ENCODE data around the gene TPRA1. TPM values are rescaled to one million over a fixed set of nuclear protein-coding genes. Genes with fewer than 3 reads are reported as not detected.

The TPRA1 gene
- total RNA-seq, 1 donor from 2014 or later: 24.6 TPM

DNA sequence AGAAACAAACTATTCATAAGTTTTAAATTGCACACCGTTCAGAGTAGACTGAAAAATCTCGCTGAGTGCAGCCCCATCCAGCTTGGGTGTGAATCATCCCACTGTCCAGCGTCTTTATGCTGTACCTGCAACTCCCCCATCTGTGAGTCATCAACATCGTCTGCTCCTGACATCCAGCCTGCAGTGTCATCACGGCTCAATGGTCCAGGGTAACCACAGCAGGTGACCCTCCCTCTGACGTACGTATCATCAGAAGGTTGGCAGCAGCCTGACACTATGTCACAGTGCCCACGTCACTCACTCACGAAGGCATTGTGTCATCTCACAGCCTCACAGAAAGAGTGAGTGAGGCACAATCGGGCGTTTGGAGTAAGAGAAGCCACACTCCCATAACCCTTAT is 65.2 kb downstream of the TPRA1 start:
- Histone ChIP-seq H2AFZ (ENCODE audit: low read depth, low read length) (peak overlapping the region; percentile 14), H3K9me3 (ENCODE audit: insufficient read depth, low read depth, low read length) (peaks cover 3% of the 10 kb centered on the region), H3K79me2 (ENCODE audit: insufficient read depth, low read length) (no peaks in the 10 kb centered on the region), H3K27me3 (ENCODE audit: insufficient read depth, low read length) (peaks cover 11% of the 10 kb centered on the region), H4K20me1 (ENCODE audit: insufficient read depth, low read length) (no peaks in the 10 kb centered on the region), H3K4me1 (ENCODE audit: insufficient read depth, low read length) (peaks cover 5% of the 10 kb centered on the region), H3K4me2 (ENCODE audit: low read length) (no peak overlapping the region), H3K36me3 (ENCODE audit: insufficient read depth, low read length) (no peaks in the 10 kb centered on the region), H3K27ac (ENCODE audit: low read depth, low read length) (no peak overlapping the region), H3K9ac (ENCODE audit: low read length) (no peak overlapping the region), H3K4me3 (ENCODE audit: insufficient read depth, low read depth, low read length) (no peak overlapping the region)
- H3K27ac Mint-ChIP-seq (ENCODE audit: unreplicated experiment): peak overlapping the region; percentile 55
- peaks cover 6% of the 10 kb centered on the region for H3K4me1 Mint-ChIP-seq (ENCODE audit: low read depth, unreplicated experiment)
- TF ChIP-seq, protein P1, sequence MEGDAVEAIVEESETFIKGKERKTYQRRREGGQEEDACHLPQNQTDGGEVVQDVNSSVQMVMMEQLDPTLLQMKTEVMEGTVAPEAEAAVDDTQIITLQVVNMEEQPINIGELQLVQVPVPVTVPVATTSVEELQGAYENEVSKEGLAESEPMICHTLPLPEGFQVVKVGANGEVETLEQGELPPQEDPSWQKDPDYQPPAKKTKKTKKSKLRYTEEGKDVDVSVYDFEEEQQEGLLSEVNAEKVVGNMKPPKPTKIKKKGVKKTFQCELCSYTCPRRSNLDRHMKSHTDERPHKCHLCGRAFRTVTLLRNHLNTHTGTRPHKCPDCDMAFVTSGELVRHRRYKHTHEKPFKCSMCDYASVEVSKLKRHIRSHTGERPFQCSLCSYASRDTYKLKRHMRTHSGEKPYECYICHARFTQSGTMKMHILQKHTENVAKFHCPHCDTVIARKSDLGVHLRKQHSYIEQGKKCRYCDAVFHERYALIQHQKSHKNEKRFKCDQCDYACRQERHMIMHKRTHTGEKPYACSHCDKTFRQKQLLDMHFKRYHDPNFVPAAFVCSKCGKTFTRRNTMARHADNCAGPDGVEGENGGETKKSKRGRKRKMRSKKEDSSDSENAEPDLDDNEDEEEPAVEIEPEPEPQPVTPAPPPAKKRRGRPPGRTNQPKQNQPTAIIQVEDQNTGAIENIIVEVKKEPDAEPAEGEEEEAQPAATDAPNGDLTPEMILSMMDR (IDR thresholded peaks at IDR 0.05; ENCODE audit: insufficient read depth, low read depth, low read length): no peak
- no peak for TF ChIP-seq EZH2 (IDR thresholded peaks at IDR 0.05; ENCODE audit: insufficient read depth, low read length)
- H3K9me3 Mint-ChIP-seq (ENCODE audit: unreplicated experiment): peaks cover 8% of the 10 kb centered on the region
- H3K36me3 Mint-ChIP-seq (ENCODE audit: low read depth, unreplicated experiment): no peaks in the 10 kb centered on the region
- H3K4me3 Mint-ChIP-seq (ENCODE audit: unreplicated experiment): no peak overlapping the region
- peaks cover 20% of the 10 kb centered on the region for H3K27me3 Mint-ChIP-seq (ENCODE audit: low read depth, unreplicated experiment)
- DNase-seq (ENCODE audit: low read depth) (peak; percentile 80), FAIRE-seq (no peak)

DNA sequence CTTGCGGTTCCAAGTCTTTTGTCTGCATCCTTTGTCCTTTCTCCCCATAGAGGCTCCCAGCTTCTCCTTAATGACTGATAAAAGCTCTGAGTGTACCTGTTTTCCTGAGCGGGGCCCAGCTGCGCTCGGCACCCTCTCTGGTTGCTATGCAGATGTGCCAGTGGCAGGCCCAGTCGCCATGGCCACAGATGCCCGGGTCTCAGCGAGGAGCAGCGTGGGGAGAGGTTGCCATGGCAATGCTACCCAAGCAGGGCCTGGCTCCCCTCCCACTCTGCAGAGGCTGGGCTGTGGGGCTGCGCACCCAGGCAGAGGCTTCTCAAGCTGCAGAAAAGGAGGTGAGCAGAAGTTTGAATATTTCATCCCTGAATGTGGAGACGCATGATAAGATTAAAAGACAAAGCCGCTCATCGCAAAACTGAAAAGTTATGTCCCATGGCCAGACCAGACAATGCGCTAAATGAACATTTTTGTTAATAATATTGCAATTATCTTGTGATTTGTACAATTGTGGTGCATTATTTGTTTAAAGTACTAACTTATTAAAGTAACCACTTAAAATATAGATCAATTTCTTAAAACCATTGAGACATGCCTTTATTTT is 66.1 kb downstream of the TPRA1 start:
- no peak overlapping the region for H3K27ac ChIP-seq (ENCODE audit: low read depth, low read length)
- no peaks in the 10 kb centered on the region for H4K20me1 ChIP-seq (ENCODE audit: insufficient read depth, low read length)
- peak overlapping the region; percentile 7 for H3K27ac Mint-ChIP-seq (ENCODE audit: unreplicated experiment)
- peaks cover 3% of the 10 kb centered on the region for H3K9me3 ChIP-seq (ENCODE audit: insufficient read depth, low read depth, low read length)
- peaks cover 6% of the 10 kb centered on the region for H3K4me1 Mint-ChIP-seq (ENCODE audit: low read depth, unreplicated experiment)
- no peak overlapping the region for H3K4me2 ChIP-seq (ENCODE audit: low read length)
- peaks cover 22% of the 10 kb centered on the region for H3K27me3 Mint-ChIP-seq (ENCODE audit: low read depth, unreplicated experiment)
- H3K9me3 Mint-ChIP-seq (ENCODE audit: unreplicated experiment): peaks cover 6% of the 10 kb centered on the region
- no peak overlapping the region for H3K4me3 Mint-ChIP-seq (ENCODE audit: unreplicated experiment)
- H3K36me3 Mint-ChIP-seq (ENCODE audit: low read depth, unreplicated experiment): no peaks in the 10 kb centered on the region
- H3K27me3 ChIP-seq (ENCODE audit: insufficient read depth, low read length): peaks cover 13% of the 10 kb centered on the region
- no peak overlapping the region for H3K9ac ChIP-seq (ENCODE audit: low read length)
- H3K36me3 ChIP-seq (ENCODE audit: insufficient read depth, low read length): no peaks in the 10 kb centered on the region
- FAIRE-seq: no peak
- no peak for TF ChIP-seq EZH2 (IDR thresholded peaks at IDR 0.05; ENCODE audit: insufficient read depth, low read length)
- TF ChIP-seq, protein P1 (IDR thresholded peaks at IDR 0.05; ENCODE audit: insufficient read depth, low read depth, low read length): no peak
- H3K4me1 ChIP-seq (ENCODE audit: insufficient read depth, low read length): peaks cover 5% of the 10 kb centered on the region
- no peaks in the 10 kb centered on the region for H3K79me2 ChIP-seq (ENCODE audit: insufficient read depth, low read length)
- no peak overlapping the region for H3K4me3 ChIP-seq (ENCODE audit: insufficient read depth, low read depth, low read length)
- H2AFZ ChIP-seq (ENCODE audit: low read depth, low read length): no peak overlapping the region
- DNase-seq (ENCODE audit: low read depth): no peak

Small RNA genes lying within 50 kb of the gene (microRNA-seq; reads per million reads assigned to microRNA genes)
- gene MIR6825 (not detected), gene MIR7976 (4.7 reads per million, percentile 19 among the genes with 10 or more reads in this experiment)

Other genes starting within 250 kb of the TPRA1 start
- gene MCM2, start 7.7 kb upstream of the TPRA1 start, total RNA-seq: 8.4 and 11.9 TPM in 2 replicates
- gene PODXL2, start 38.5 kb upstream of the TPRA1 start, total RNA-seq: 14.5 and 15.5 TPM in 2 replicates
- gene ABTB1, start 82.2 kb upstream of the TPRA1 start, total RNA-seq: 11.6 and 11.8 TPM in 2 replicates
- gene MGLL, start 231.8 kb upstream of the TPRA1 start, total RNA-seq: 24.5 and 27.3 TPM in 2 replicates

Measured in astrocyte (in vitro differentiated cells and primary cell).